ENCODE results near the gene ATG12.

The ATG12 gene

GRCh38 chr5:115849258-115849798 lies 8.0 kb upstream of the ATG12 start:
- Histone ChIP-seq H3K27ac (no peak overlapping the region), H3K36me3 (no peaks in the 10 kb centered on the region), H3K9me3 (ENCODE audit: severe bottlenecking) (no peaks in the 10 kb centered on the region), H3K27me3 (ENCODE audit: insufficient read depth, low read depth, severe bottlenecking) (no peaks in the 10 kb centered on the region), H3K4me3 (ENCODE audit: low read depth, low read length) (no peak overlapping the region)
- TF ChIP-seq CTCF (IDR thresholded peaks at IDR 0.05; ENCODE audit: low read depth, low read length) = no peak
- no peak for DNase-seq

- Histone ChIP-seq H3K36me3 (no peaks in the 10 kb centered on the region), H3K9me3 (ENCODE audit: severe bottlenecking) (no peaks in the 10 kb centered on the region), H3K4me3 (ENCODE audit: low read depth, low read length) (no peak overlapping the region), H3K27ac (no peak overlapping the region), H3K27me3 (ENCODE audit: insufficient read depth, low read depth, severe bottlenecking) (no peaks in the 10 kb centered on the region)
- TF ChIP-seq CTCF (IDR thresholded peaks at IDR 0.05; ENCODE audit: low read depth, low read length) = no peak
- no peak for DNase-seq
Observed at GRCh38 chr5:115847290-115847689, 5.9 kb upstream of the ATG12 start.

- H3K9me3 ChIP-seq (ENCODE audit: severe bottlenecking) = no peaks in the 10 kb centered on the region
- TF ChIP-seq CTCF (IDR thresholded peaks at IDR 0.05; ENCODE audit: low read depth, low read length) = no peak
- no peak for DNase-seq
- no peak overlapping the region for H3K27ac ChIP-seq
- H3K27me3 ChIP-seq (ENCODE audit: insufficient read depth, low read depth, severe bottlenecking) = no peaks in the 10 kb centered on the region
- peaks cover 3% of the 10 kb centered on the region; the same call in 1 of the 2 replicates for H3K36me3 ChIP-seq
- no peak overlapping the region for H3K4me3 ChIP-seq (ENCODE audit: low read depth, low read length)
Observed at GRCh38 chr5:115844321-115844817, 3.0 kb upstream of the ATG12 start.

GRCh38 chr5:115843444-115844130 lies 2.2 kb upstream of the ATG12 start:
- TF ChIP-seq CTCF (IDR thresholded peaks at IDR 0.05; ENCODE audit: low read depth, low read length) = no peak
- Histone ChIP-seq H3K36me3 (peaks cover 3% of the 10 kb centered on the region; the same call in 1 of the 2 replicates), H3K9me3 (ENCODE audit: severe bottlenecking) (no peaks in the 10 kb centered on the region), H3K27me3 (ENCODE audit: insufficient read depth, low read depth, severe bottlenecking) (no peaks in the 10 kb centered on the region), H3K27ac (no peak overlapping the region), H3K4me3 (ENCODE audit: low read depth, low read length) (no peak overlapping the region)
- no peak for DNase-seq

GRCh38 chr5:115842952-115843351 lies 1.6 kb upstream of the ATG12 start:
- Histone ChIP-seq H3K27me3 (ENCODE audit: insufficient read depth, low read depth, severe bottlenecking) (no peaks in the 10 kb centered on the region), H3K27ac (no peak overlapping the region), H3K36me3 (peaks cover 6% of the 10 kb centered on the region), H3K4me3 (ENCODE audit: low read depth, low read length) (peak overlapping the region; percentile 72), H3K9me3 (ENCODE audit: severe bottlenecking) (no peaks in the 10 kb centered on the region)
- TF ChIP-seq CTCF (IDR thresholded peaks at IDR 0.05; ENCODE audit: low read depth, low read length) = no peak
- DNase-seq = no peak
